Right lobe of liver (tissue), 4 donors: ENCODE results near the gene CLP1.

ENCODE experiments used
- CTCF ChIP-seq, 4 donors: fragments of 200-600 bp in 3 of 4; fragments of 450-650 bp in 1 of 4; IDR thresholded peaks; one replicate each; pipeline versions ENCODE4 v1.5.1 to v1.8.0; 2016 to 2022; ENCODE audit warnings: antibody characterized with exemption in 4 of 4, mild to moderate bottlenecking in 2 of 4
- POLR2A ChIP-seq: fragments of 450-650 bp; IDR thresholded peaks from one replicate; pipeline ENCODE4 v1.6.1; 2017; ENCODE audit warnings: antibody characterized with exemption, mild to moderate bottlenecking
- donor health status: DM: no; HTN: no; CAD: no.
- donor health status: DM: no; HTN: no; CAD: no.
- donor health status: DM: no; HTN: yes; CAD: no.

- TF ChIP-seq CTCF (IDR thresholded peaks at IDR 0.05) (no peak), POLR2A (no peak)
These were observed 30.7 kb upstream of the CLP1 start for GRCh38 chr11:57626895-57627294.
